Neural cell (in vitro differentiated cells): ENCODE results near the gene FCER2. TPM values are rescaled to one million over a fixed set of nuclear protein-coding genes. Genes with fewer than 3 reads are reported as not detected.

Experiments
- H2AFZ ChIP-seq: fragments of 200-600, 300-800 bp; sonication (generic), shearing (Covaris generic); 2 replicates; pipeline ENCODE4 v1.6.0; 2014; ENCODE audit warnings: low read depth, mild to moderate bottlenecking, antibody characterized with exemption, low read length, moderate library complexity
- H3F3A ChIP-seq: fragments of 200-600 bp; shearing (Covaris generic); 2 replicates; pipeline ENCODE4 v1.6.1; 2016; ENCODE audit warnings: mild to moderate bottlenecking, moderate library complexity, mixed read lengths, antibody characterized with exemption, low read length; ENCODE audit not compliant: insufficient read depth, poor library complexity, severe bottlenecking
- H3K27ac ChIP-seq: fragments of 200-600, 300-800 bp; sonication (generic), shearing (Covaris generic); 2 replicates; pipeline ENCODE4 v1.5.1; 2014; ENCODE audit warnings: mild to moderate bottlenecking, low read length, moderate library complexity
- H3K27me3 ChIP-seq: fragments of 300-800, 200-600 bp; sonication (generic), shearing (Covaris generic); 2 replicates; pipeline ENCODE4 v1.6.0; 2014; ENCODE audit warnings: mild to moderate bottlenecking, low read depth, low read length, moderate library complexity; ENCODE audit not compliant: insufficient read depth
- H3K36me3 ChIP-seq: fragments of 300-800, 200-600 bp; sonication (generic), shearing (Covaris generic); 2 replicates; pipeline ENCODE4 v1.5.1; 2014; ENCODE audit warnings: mild to moderate bottlenecking, antibody characterized with exemption, low read length, moderate library complexity; ENCODE audit not compliant: insufficient read depth
- H3K4me2 ChIP-seq: fragments of 300-800, 200-600 bp; sonication (generic), shearing (Covaris generic); 2 replicates; pipeline ENCODE4 v1.6.0; 2014; ENCODE audit warnings: mild to moderate bottlenecking, low read length
- H3K4me3 ChIP-seq: fragments of 300-800, 200-600 bp; sonication (generic), shearing (Covaris generic); 2 replicates; pipeline ENCODE4 v1.5.1; 2014; ENCODE audit warnings: mild to moderate bottlenecking, low read length, moderate library complexity
- H3K79me2 ChIP-seq: fragments of 200-600 bp; shearing (Covaris generic); replicated peaks from 2 replicates; pipeline ENCODE4 v1.6.0; 2014; ENCODE audit warnings: mild to moderate bottlenecking, low read length, moderate library complexity; ENCODE audit not compliant: insufficient read depth
- H3K9ac ChIP-seq: fragments of 300-800, 200-600 bp; sonication (generic), shearing (Covaris generic); 2 replicates; pipeline ENCODE4 v1.6.1; 2016; ENCODE audit warnings: mild to moderate bottlenecking, low read length, mixed read lengths
- H3K9me2 ChIP-seq: fragments of 200-600 bp; shearing (Covaris generic); 2 replicates; pipeline ENCODE4 v1.6.1; 2016; ENCODE audit warnings: mild to moderate bottlenecking, low read length, mixed read lengths; ENCODE audit not compliant: insufficient read depth
- H3K9me3 ChIP-seq: fragments of 200-600, 300-800 bp; sonication (generic), shearing (Covaris generic); 2 replicates; pipeline ENCODE4 v1.6.1; 2016; ENCODE audit warnings: mild to moderate bottlenecking, mixed run types, low read length, moderate library complexity, mixed read lengths
- H4K20me1 ChIP-seq: fragments of 200-600 bp; shearing (Covaris generic); 2 replicates; pipeline ENCODE4 v1.6.1; 2016; ENCODE audit warnings: mild to moderate bottlenecking, mixed run types; ENCODE audit not compliant: insufficient read depth
- CTCF ChIP-seq: fragments of 450-650 bp; IDR thresholded peaks from 2 replicates; pipeline ENCODE4 v1.5.1; 2014; ENCODE audit warnings: antibody characterized with exemption, mild to moderate bottlenecking, moderate library complexity; ENCODE audit not compliant: poor library complexity, severe bottlenecking
- EP300 ChIP-seq: fragments of 450-650 bp; conservative IDR thresholded peaks from 2 replicates; pipeline ENCODE4 v1.6.1; 2014; ENCODE audit warnings: antibody characterized with exemption, mild to moderate bottlenecking, moderate library complexity; ENCODE audit not compliant: poor library complexity, severe bottlenecking
- MXI1 ChIP-seq: fragments of 450-650 bp; conservative IDR thresholded peaks from 2 replicates; pipeline ENCODE4 v1.6.1; 2014; ENCODE audit warnings: antibody characterized with exemption, mild to moderate bottlenecking; ENCODE audit not compliant: poor library complexity, severe bottlenecking
- POLR2AphosphoS5 ChIP-seq: IDR thresholded peaks from 2 replicates; pipeline ENCODE4 v1.6.1; 2012
- RAD21 ChIP-seq: fragments of 450-650 bp; conservative IDR thresholded peaks from 2 replicates; pipeline ENCODE4 v1.6.1; 2014; ENCODE audit warnings: antibody characterized with exemption, mild to moderate bottlenecking, moderate library complexity
- SMC3 ChIP-seq: fragments of 450-650 bp; conservative IDR thresholded peaks from 2 replicates; pipeline ENCODE4 v1.6.1; 2014; ENCODE audit warnings: antibody characterized with exemption, mild to moderate bottlenecking, moderate library complexity; ENCODE audit not compliant: poor library complexity
- TAF1 ChIP-seq: IDR thresholded peaks from 2 replicates; pipeline ENCODE4 v1.6.1; 2012; ENCODE audit warnings: low read depth
- polyA plus RNA-seq: library from polyadenylated mRNA; depleted of rRNA; stranded (reverse); fragments of >200 nt; gene quantifications from 2 replicates; pipeline ENCODE4 v1.2.3, GENCODE V29; 2014
- TF ChIP-seq, protein P1 (sequence below): IDR thresholded peaks from 2 replicates; pipeline ENCODE4 v1.6.1; 2012; ENCODE audit warnings: borderline replicate concordance

The FCER2 gene
- polyA plus RNA-seq, 1 donor from 2014 or later, result not detected

GRCh38 chr19:7701049-7701653, 780 bp downstream of the FCER2 start:
- H3K4me3 ChIP-seq, result no peak overlapping the region
- H3K36me3 ChIP-seq, result no peaks in the 10 kb centered on the region
- no peak for TF ChIP-seq MXI1
- no peak overlapping the region for H2AFZ ChIP-seq
- H3K9me2 ChIP-seq, result no peaks in the 10 kb centered on the region
- no peaks in the 10 kb centered on the region for H3F3A ChIP-seq
- no peaks in the 10 kb centered on the region for H3K79me2 ChIP-seq
- H3K9ac ChIP-seq, result no peak overlapping the region
- no peaks in the 10 kb centered on the region for H3K27me3 ChIP-seq
- H3K4me2 ChIP-seq, result no peak overlapping the region
- no peak overlapping the region for H3K27ac ChIP-seq
- no peaks in the 10 kb centered on the region for H3K9me3 ChIP-seq
- H4K20me1 ChIP-seq, result no peaks in the 10 kb centered on the region

GRCh38 chr19:7699417-7700401, 2.2 kb downstream of the FCER2 start:
- Histone ChIP-seq H3K9me2 (no peaks in the 10 kb centered on the region), H3K9ac (no peak overlapping the region), H3K36me3 (no peaks in the 10 kb centered on the region), H4K20me1 (no peaks in the 10 kb centered on the region), H3K4me3 (no peak overlapping the region), H2AFZ (no peak overlapping the region), H3F3A (no peaks in the 10 kb centered on the region), H3K9me3 (no peaks in the 10 kb centered on the region), H3K27ac (no peak overlapping the region), H3K4me2 (no peak overlapping the region), H3K27me3 (no peaks in the 10 kb centered on the region), H3K79me2 (no peaks in the 10 kb centered on the region)
- no peak for TF ChIP-seq CTCF
- TF ChIP-seq, protein P1, sequence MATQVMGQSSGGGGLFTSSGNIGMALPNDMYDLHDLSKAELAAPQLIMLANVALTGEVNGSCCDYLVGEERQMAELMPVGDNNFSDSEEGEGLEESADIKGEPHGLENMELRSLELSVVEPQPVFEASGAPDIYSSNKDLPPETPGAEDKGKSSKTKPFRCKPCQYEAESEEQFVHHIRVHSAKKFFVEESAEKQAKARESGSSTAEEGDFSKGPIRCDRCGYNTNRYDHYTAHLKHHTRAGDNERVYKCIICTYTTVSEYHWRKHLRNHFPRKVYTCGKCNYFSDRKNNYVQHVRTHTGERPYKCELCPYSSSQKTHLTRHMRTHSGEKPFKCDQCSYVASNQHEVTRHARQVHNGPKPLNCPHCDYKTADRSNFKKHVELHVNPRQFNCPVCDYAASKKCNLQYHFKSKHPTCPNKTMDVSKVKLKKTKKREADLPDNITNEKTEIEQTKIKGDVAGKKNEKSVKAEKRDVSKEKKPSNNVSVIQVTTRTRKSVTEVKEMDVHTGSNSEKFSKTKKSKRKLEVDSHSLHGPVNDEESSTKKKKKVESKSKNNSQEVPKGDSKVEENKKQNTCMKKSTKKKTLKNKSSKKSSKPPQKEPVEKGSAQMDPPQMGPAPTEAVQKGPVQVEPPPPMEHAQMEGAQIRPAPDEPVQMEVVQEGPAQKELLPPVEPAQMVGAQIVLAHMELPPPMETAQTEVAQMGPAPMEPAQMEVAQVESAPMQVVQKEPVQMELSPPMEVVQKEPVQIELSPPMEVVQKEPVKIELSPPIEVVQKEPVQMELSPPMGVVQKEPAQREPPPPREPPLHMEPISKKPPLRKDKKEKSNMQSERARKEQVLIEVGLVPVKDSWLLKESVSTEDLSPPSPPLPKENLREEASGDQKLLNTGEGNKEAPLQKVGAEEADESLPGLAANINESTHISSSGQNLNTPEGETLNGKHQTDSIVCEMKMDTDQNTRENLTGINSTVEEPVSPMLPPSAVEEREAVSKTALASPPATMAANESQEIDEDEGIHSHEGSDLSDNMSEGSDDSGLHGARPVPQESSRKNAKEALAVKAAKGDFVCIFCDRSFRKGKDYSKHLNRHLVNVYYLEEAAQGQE, result no peak

DNA sequence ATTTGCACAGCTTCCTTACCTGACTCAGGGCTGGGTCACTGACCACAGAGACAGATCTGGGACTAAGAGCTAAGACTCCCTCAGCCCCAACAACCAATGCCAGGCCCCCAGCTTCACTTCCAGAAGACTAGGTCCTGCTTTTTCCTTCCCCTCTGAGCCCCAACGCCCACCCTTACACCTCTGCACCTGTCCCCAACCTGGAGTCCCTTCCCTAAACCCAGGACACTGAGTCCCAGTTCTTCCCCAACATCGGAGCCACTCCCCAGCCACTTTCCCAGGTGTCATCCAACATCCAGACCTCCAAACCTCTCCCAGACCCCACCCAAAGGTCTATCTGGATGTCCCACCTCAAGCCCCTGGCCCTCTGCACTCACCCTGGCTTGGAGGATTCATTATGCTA, 2.9 kb downstream of the FCER2 start:
- no peaks in the 10 kb centered on the region for H3K36me3 ChIP-seq
- no peaks in the 10 kb centered on the region for H3F3A ChIP-seq
- no peaks in the 10 kb centered on the region for H3K9me2 ChIP-seq
- TF ChIP-seq EP300, result no peak
- TF ChIP-seq TAF1, result no peak
- no peak for TF ChIP-seq POLR2AphosphoS5
- TF ChIP-seq, protein P1, result no peak
- no peak for TF ChIP-seq RAD21
- TF ChIP-seq MXI1, result no peak
- no peak for TF ChIP-seq CTCF
- TF ChIP-seq SMC3, result no peak
- no peak overlapping the region for H3K27ac ChIP-seq
- H3K9ac ChIP-seq, result no peak overlapping the region
- no peaks in the 10 kb centered on the region for H3K27me3 ChIP-seq
- H3K9me3 ChIP-seq, result no peaks in the 10 kb centered on the region
- H2AFZ ChIP-seq, result no peak overlapping the region
- H3K4me3 ChIP-seq, result no peak overlapping the region
- H3K4me2 ChIP-seq, result no peak overlapping the region
- H3K79me2 ChIP-seq, result no peaks in the 10 kb centered on the region
- H4K20me1 ChIP-seq, result no peaks in the 10 kb centered on the region
